BE2C (cell line): ENCODE measurements around the gene TNNT3.

ENCODE experiments used
- DNase-seq: peaks from one replicate; pipeline ENCODE4 v3.0.0-alpha.2; 2020
- H3K27me3 ChIP-seq: fragments of 250-450 bp; sonication (Bioruptor Pico); 2 replicates; pipeline ENCODE4 v1.5.1; 2020; ENCODE audit warnings: mild to moderate bottlenecking
- H3K36me3 ChIP-seq: fragments of 250-450 bp; sonication (Bioruptor Pico); 2 replicates; pipeline ENCODE4 v1.5.1; 2020; ENCODE audit warnings: mild to moderate bottlenecking
- H3K4me1 ChIP-seq: fragments of 250-450 bp; sonication (Bioruptor Pico); 2 replicates; pipeline ENCODE4 v1.5.1; 2020
- H3K4me3 ChIP-seq: 2 replicates; pipeline ENCODE4 v1.5.1; 2011; ENCODE audit warnings: low read depth, low read length
- H3K9me3 ChIP-seq: fragments of 250-450 bp; sonication (Bioruptor Pico); 2 replicates; pipeline ENCODE4 v1.5.1; 2020
- CTCF ChIP-seq: IDR thresholded peaks from 2 replicates; pipeline ENCODE4 v1.5.1; 2012; ENCODE audit warnings: mild to moderate bottlenecking, low read depth, low read length

TNNT3 gene

GRCh38 chr11:1896923-1897322, 22.6 kb upstream of the TNNT3 start:
- TF ChIP-seq CTCF = no peak
- no peaks in the 10 kb centered on the region for H3K9me3 ChIP-seq
- DNase-seq = no peak
- H3K4me1 ChIP-seq = no peaks in the 10 kb centered on the region
- H3K4me3 ChIP-seq = no peak overlapping the region
- H3K27me3 ChIP-seq = no peaks in the 10 kb centered on the region
- H3K36me3 ChIP-seq = no peaks in the 10 kb centered on the region

GRCh38 chr11:1899090-1899489, 20.4 kb upstream of the TNNT3 start:
- no peak for DNase-seq
- H3K9me3 ChIP-seq = no peaks in the 10 kb centered on the region
- no peaks in the 10 kb centered on the region for H3K27me3 ChIP-seq
- no peak for TF ChIP-seq CTCF
- no peaks in the 10 kb centered on the region for H3K4me1 ChIP-seq
- H3K36me3 ChIP-seq = no peaks in the 10 kb centered on the region
- H3K4me3 ChIP-seq = no peak overlapping the region

- no peak for DNase-seq
- no peaks in the 10 kb centered on the region for H3K27me3 ChIP-seq
- no peaks in the 10 kb centered on the region for H3K9me3 ChIP-seq
- TF ChIP-seq CTCF = no peak
- no peaks in the 10 kb centered on the region for H3K4me1 ChIP-seq
- no peaks in the 10 kb centered on the region for H3K36me3 ChIP-seq
- H3K4me3 ChIP-seq = no peak overlapping the region
These were observed 19.8 kb upstream of the TNNT3 start for GRCh38 chr11:1899686-1900085.

- Histone ChIP-seq H3K27me3 (no peaks in the 10 kb centered on the region), H3K4me3 (no peak overlapping the region), H3K36me3 (no peaks in the 10 kb centered on the region), H3K4me1 (no peaks in the 10 kb centered on the region), H3K9me3 (no peaks in the 10 kb centered on the region)
- no peak for TF ChIP-seq CTCF
- DNase-seq = no peak
These were observed 13.3 kb upstream of the TNNT3 start for GRCh38 chr11:1906181-1906580.

- DNase-seq = no peak
These were observed 12.7 kb upstream of the TNNT3 start for GRCh38 chr11:1906611-1907423.

More at GRCh38 chr11:1906611-1907423, 12.7 kb upstream of the TNNT3 start:
- H3K4me1 ChIP-seq = no peaks in the 10 kb centered on the region
- H3K9me3 ChIP-seq = no peaks in the 10 kb centered on the region
- H3K36me3 ChIP-seq = no peaks in the 10 kb centered on the region
- no peaks in the 10 kb centered on the region for H3K27me3 ChIP-seq
- H3K4me3 ChIP-seq = no peak overlapping the region
- no peak for TF ChIP-seq CTCF
